OCI-LY3 (cell line): ENCODE results near the gene LUC7L3.

Source experiments
- CTCF ChIP-seq: fragments of 200-600, 300-600 bp; sonication (generic); IDR thresholded peaks from 2 replicates; pipeline ENCODE4 v1.5.1; 2014; ENCODE audit warnings: antibody characterized with exemption, low read length, low read depth
- EZH2phosphoT487 ChIP-seq: fragments of 200-600 bp; shearing (Covaris generic); IDR thresholded peaks from 2 replicates; pipeline ENCODE4 v1.6.1; 2018; ENCODE audit warnings: antibody characterized with exemption, mixed run types, low read depth

- no peak for TF ChIP-seq CTCF
- no peak for TF ChIP-seq EZH2phosphoT487
Measured at GRCh38 chr17:50686494-50687199, 32.8 kb upstream of the LUC7L3 start.
